CD4-positive, alpha-beta T cell treated with Interleukin-10 for 1 hour (primary cell): ENCODE results near the gene PRDM8.
A peak's percentile ranks its signal among the peaks of the same experiment; 100 is the strongest.

Experiments
- DNase-seq: peaks from one replicate; pipeline ENCODE4 v3.0.0-alpha.2; 2020

Gene PRDM8

DNA sequence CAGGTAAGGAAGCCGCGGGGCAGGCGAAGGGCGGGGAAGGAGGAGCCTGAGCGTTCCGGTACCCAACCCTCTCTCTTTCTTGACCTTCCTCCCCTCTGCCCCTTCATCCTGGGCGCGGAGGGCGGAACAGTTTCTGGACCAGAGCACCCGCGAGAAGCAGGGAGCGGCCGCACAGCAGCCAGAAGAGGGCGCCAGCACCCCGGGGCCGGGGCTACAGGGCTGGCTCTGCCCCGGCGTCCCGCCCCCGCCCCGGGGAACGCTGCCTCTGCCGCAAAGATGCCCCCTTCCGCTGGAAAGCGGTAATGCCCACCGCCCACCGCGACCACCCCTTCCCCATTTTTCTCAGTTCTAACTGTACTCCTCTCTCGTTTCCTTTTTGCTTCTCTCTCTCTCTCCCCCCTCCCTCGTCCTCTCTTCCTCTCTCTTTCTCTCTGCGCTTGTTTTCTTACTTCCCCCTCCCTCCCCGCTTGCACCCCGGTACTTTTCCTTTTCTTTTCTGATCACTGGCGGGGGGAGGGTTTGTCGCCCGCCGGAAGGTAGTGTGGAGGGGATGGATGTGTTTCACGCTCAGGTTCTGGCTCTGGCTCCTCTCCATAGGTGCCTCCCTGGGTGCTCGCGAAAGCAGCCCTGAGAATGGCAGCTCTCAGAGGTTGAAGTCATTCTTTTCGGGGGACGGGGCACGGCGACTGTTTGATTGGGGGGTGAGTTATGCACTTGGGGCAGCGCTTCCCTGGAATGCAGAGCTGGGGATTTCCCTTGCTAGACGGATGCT is 13.1 kb upstream of the PRDM8 start:
- DNase-seq: peak; percentile 93

DNA sequence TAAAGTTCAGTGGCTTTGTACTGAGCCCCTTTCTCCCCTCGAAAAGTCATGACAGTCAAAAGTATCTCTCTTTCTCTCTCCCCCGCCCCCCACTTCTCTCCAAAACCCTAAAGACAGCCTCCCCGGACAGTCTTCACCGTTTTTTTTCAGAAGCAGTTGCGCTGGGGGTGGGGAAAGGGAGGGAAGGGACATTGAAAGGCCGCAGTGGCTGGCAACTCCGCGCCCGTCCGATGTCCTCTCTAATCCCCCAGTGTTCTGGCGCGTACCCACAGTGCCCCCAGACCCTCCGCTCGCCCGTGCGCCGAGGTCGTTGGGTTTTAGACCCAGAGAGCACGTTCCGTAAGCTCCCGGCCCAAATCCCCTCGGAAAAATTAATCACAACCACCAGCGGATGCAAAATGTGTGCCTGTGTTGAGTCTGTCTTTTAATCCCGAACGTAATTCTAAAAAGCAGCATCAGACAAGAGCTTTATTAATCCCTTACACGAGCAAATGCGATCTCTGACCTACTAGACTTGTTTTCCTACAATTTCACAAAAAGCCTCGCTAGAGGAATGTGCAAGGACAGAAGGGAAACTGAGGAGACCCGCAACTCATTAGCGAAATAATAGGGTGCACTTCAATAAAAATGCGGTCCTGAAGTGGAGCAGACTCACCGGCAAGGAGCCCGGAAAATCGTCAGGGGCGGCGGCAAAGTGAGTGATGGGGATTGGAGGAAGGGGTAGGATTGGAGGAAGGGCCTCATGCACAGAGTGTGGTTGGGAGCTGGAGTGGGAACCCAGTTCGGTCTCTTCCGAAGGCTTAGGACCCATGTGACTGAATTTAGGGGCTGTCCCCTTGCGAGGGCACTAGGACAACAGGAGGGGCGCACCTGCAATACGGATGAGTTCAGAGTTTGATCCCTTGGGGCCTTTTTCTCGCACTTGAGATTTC is 12.2 kb upstream of the PRDM8 start:
- peak; percentile 30 for DNase-seq

DNA sequence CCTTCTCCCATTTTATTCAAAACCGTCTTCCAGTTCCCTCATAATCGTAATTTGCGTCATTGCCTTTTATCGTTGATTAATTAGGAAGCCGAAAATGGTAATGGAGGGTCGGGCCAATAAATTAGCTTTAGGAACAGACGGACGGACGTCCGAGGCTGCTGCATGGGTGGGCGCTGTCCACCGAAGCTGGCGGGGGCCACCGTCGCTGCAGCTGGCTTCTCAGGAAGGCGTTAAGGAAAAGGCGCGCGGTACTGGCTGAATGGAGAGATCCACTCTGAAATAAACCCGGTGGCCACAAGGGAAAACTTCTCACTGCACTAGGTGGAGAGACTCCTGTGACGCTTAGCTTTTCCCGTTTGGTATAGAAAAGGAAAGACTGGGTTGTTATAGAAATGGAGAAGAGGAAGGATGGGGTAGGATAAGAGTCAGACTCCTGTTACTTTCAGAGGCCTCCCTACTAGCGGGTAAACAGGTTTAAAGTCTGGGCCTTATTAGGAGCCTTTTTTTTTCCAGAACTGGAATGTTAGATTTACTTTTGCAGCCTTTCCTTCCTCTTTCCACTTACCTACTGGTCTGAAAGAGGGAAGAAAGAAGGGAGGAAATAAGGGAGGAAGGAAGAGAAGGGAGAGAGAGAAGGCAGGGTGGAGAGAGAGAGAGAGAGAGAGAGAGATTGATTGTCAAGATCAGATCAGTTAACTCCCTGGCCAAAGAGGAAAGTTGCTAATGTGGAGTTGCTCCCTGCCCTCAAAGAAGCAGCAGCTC is 11.3 kb upstream of the PRDM8 start:
- no peak for DNase-seq

DNA sequence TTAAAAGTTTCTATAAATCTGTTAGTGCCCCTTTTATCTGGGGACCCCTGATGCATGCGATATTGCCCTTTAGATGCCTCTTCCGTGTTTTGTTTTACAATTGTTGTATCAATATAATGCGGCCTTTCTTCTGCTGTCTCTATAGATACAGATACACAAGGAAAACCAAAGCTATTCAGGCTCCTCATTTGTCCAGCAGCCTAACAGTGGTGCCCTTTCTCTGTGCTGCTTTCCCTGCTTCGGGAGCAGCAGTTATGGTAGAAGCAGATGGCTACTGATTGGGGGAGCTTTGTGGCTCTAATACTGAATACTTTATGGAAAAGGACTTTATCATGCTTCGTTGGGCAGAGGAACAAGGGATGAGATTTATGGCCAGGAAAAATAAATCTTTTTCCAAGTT is 10.6 kb upstream of the PRDM8 start:
- DNase-seq: no peak

DNA sequence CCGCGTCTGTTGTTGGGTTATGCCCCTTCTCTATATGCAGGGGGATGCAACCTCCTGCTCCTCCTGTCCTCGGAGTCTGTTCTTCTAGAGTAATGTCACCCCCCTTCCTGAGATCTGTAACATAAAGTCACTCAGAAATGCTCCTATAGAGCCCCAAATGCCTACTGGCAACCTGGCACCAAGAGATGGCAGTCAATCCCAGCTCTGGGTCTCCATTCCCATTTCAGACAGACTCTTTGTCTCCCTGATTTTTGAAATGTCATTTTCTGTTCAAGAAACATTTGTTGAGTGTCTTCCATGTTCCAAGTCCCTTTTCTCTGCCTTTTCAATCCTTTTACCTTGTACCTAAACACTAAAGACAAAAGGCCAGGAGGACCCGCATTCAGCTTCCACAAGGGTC is 9.6 kb upstream of the PRDM8 start:
- no peak for DNase-seq

DNA sequence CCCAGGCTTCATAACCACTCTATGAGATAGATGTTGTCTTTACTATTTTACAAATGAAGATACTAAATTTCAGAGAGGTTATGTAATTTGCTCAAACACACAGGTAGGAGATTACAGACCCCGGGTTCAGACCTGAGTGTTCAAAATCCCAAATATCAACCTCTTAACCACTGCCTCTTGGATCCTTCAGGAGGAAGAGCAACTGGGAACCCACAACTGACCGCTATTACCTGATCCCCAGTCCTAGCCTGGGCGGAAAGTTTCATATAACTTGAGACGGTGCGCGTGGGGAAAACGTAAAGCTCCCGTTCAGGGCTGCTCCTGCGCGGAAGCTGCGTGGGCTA is 8.9 kb upstream of the PRDM8 start:
- no peak for DNase-seq

DNA sequence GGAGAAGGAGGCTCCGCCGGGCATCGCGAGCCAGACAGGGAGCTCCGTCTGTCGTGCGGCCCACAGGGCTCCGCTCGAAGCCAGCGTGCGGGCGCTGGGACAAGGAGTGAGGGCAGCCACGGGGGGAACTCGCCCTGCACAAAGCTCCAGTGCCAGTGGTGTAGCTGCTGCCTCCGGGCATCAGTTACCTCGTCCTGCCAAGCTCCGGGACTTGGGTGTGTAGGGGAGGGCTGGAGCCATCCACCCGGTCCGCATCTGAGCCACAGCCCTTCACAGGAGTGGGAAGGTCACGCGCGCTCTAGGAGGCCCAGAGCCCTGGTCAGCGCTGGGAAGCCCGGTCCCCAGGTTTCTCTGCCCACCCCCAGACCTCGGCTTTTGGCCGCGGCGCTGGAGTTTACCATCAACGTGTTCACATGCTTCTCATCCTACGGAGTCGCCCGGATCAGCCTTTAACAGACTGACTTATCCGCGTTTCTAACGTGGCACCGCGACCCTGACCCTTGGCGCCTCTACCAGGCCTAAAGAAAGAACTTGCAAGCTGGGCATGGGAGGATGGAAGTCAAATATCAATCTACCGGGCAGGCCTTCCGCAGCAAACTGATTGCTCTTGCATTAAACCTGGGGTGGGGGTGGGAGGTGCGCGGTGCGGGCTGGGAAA is 8.4 kb upstream of the PRDM8 start:
- no peak for DNase-seq

DNA sequence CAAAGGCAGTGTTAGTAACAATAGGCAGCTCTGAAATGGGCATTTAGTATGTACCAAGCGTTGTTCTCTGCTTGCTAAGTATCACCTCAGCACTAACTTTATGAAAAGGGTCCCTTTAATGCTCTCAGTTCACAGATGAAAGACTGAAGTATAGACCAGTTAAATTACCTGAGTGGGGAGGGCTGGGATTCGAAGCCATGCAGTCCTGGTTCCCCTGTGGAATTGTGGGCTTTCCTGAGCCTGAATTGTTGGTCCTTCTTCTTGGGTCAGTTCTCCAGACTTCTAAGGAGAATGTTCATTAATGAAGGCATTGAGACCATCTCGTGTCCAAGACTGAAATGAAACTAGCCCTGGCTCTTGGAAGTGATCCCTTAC is 7.7 kb upstream of the PRDM8 start:
- DNase-seq: no peak

DNA sequence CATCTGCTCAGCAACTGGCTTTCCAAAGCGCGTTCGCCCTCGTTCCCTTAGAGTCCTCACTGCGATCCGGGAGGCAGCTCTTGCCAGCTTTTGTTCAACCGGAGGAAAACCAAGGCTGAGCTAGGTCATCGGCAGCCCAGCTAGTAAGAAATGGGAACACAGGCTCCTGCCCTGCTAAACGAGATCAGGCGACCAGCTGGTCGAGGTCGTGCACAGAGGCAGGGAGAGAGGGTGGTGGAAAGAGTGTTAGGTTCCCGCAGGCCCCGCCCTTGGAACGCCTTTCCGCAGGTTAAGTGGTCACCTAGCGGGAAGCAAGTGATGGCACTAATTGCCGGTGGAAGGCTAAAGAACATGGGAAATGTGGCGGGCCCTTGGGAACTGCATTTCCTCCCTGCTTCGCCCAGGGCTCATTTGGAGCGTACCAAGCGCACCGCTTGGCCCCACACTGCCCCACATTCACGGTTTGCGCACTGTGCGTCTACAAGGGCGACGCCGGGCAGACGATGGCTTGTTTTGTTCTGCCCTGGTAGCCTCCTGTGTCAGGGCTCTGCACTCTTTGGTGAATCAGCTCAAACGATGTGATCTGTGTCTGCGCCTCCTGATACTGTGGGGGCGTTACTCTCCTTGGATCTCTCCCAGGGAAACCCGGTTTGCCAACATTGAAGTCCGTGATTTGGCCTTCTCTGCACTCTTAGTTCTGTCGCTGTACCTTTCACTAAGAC is 7.2 kb upstream of the PRDM8 start:
- DNase-seq: no peak

DNA sequence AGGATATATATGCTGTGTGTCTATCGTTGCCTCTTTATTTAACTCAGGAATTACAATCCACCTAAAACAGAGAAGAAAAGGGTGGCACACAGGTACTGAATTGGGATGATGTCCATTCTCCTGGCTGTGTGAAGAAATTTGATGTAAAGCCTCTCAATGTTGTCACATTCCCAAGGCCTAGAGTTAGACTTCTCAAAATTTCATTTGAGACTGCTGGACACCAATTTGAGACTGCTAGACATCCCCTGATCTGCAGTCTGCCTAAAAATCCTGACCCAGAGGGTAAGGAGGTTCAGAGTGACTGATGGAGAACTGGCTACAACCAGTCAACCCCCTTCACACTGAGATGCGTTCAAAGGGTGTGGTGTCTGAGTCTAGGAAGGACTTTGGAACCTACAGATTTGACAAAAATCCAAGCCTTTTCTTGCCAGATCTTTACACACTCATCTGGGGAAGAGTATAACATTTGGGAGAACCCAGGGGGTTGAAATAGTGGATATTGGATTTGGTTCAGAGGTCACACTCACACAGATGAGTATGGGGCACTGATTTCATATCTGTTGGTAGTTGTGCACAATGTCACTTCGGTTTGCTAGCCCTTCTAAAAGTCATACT is 4.9 kb upstream of the PRDM8 start:
- no peak for DNase-seq

DNA sequence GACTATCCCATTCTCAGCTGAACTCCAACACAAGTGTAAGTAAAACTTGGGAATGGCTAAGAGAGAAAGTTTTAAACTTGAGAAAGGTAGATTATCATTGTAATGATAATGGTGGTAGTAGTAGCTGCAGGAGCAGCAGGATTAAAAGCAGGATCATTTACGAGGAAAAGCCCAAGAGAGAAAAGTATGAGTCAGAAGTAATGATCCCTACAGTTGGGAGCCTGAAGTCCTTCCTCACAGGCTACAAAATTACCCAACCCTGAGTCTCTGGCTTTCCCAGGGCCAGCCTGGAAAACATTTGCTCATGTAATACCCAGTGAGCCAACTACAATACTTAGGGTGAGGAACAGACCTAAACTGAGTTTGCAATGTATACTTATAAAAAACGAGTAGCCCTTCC is 4.4 kb upstream of the PRDM8 start:
- DNase-seq: no peak

DNA sequence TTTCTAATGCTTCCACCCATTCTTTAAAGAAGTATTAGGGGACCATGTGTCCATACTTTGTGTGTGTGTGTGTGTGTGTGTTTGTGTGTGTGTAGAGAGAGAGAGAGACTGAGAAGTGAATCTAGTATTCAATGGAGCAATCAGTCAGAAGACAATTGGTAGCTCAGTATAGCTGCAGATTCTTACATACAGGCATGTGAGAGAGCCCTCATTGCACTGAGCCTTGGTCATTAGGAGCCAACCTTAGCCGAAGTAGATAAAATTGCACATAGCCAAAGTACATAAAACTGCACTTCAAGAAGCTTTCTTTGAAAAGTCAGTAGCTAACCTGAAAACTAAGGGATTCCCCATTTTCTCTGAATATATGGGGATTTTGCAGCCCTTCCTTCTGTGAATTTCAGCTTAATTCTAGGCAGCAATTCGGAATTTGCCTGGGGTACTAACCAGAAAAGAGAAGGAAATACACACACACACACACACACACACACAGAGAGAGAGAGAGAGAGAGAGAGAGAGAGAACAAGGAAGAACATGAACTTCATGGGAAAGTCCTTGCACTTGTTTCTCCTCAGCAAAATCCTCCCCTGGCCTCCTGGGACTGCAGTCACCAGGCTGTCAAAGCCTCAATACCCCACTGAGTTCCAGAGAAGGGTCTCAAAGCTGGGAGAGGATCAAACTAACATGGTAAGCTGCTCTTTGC is 1.7 kb upstream of the PRDM8 start:
- DNase-seq: no peak

DNA sequence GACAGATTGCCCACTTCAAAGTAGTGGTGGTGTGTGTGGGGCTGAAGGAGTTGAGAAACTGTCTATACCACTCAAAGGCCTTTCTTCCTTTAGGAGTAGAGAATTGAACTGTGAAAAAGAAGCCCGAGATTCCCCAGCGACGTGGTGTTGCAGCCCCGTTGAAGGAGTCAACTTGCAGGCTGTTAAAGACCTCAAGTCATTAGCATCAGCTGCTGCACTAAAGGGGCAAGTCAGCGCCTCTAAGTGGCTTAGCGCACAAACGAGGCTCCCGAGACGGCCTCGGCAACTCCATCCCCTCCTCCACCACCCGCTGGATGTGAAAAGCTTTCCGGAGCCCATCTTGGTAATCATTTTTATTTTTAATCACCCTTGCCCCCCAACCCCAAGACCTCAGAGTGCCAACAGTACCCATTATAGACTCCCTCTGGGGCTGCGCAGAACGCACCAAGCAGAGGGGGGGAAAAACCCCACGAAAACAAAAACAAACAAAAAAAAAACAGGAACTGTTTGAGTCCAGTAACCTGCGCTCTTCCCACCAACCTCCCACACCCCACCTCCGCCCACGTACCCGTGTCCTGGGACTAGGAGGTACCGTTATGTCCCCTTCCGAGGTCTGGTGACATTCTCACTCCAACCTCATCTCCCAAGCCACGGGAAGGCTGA is 913 bp upstream of the PRDM8 start:
- DNase-seq: no peak

DNA sequence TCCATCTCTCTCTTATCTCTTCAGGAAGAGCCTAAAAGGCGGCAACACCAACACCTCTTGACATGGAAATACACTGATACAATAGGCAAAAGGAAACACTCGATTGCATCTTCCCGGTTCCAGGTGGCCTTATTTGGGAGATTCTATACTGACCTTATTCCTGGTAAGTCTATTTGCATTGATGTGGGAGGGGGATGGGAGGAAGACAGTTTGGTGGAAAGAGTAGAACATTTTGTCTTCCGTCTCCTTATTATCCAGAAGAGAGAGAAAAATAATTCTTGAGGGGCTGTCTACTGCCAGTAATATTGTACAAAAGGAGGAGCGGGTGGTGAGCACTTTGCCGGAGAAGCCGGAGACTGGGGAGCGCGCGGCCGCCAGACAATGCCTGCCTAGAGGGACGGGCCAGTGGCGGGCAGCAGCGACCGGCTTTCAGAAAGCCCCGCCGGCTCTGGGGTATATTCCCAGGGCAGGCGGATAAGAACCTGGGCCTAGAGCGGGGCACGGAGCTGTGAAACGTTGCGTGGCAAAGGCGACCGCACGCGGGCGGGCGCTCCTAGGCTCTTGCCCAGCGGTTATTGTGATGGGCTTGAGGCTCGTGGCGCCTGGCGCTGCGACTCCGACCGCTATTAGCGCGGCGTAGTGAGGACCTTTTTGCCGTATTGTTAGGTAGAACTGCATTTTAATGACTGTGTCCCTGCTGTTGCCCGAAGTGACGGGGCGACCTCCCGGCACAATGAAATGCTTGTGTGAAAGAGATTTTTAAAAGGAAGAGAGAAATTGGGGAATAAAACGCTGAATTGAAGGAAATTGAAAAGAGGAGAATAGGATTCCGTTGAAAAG is 518 bp downstream of the PRDM8 start:
- no peak for DNase-seq

DNA sequence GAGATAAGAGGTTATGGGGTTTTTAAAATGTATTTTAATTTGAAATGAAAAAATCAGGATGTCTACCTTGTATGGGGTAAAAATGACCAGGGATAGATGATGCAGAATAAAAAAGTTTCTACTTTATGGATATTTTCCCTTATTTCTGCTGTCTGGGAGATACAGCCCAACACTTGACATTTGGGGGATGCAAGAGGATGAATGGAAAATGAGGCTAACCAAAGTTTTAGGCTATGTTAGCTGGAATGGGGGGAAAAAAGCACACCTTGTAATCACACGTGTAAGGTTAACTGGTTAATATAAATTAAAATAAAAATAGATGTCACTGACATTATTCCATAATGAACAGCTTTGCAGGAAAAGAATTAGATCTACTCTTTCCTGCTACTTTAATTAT is 1.1 kb downstream of the PRDM8 start:
- DNase-seq: no peak

DNA sequence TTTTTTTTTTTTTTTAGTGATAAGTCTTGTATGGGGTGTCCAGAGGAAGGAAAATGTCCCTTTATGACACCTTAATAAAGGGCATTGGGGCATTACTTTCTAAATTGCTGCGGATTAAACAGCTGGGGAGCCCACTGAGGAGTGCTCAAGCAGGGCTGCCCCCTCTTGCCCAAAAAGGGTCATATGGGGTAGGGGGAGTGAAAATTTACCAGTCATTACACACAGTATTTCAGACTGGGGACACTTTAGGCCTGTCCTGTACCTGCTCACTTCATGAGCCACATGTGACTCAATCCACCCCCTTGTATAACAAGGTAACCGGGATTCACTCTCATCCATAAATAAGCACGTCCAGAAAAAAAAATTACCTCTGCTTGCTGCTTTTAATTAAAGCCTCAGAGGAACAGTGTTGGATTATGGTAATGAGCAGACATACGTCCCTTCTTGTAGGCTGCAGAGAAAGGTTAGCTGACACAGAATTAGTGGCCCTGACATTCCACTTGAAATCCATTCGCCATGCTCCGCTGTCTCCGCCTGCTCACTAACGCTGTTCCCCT is 1.8 kb downstream of the PRDM8 start:
- no peak for DNase-seq

DNA sequence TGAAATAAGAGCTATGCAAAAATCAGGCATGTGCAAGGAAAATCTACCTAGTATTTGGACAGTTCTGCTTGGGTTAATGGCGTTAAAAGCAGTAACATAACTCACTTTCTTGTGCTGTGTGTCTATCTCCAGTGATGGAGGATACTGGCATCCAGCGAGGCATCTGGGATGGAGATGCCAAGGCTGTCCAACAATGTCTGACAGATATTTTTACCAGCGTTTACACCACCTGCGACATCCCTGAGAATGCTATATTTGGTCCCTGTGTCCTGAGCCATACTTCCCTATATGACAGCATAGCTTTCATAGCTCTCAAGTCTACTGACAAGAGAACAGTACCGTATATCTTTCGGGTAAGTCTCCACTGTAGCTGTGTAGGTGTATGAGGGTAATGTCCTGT is 2.6 kb downstream of the PRDM8 start:
- DNase-seq: no peak

DNA sequence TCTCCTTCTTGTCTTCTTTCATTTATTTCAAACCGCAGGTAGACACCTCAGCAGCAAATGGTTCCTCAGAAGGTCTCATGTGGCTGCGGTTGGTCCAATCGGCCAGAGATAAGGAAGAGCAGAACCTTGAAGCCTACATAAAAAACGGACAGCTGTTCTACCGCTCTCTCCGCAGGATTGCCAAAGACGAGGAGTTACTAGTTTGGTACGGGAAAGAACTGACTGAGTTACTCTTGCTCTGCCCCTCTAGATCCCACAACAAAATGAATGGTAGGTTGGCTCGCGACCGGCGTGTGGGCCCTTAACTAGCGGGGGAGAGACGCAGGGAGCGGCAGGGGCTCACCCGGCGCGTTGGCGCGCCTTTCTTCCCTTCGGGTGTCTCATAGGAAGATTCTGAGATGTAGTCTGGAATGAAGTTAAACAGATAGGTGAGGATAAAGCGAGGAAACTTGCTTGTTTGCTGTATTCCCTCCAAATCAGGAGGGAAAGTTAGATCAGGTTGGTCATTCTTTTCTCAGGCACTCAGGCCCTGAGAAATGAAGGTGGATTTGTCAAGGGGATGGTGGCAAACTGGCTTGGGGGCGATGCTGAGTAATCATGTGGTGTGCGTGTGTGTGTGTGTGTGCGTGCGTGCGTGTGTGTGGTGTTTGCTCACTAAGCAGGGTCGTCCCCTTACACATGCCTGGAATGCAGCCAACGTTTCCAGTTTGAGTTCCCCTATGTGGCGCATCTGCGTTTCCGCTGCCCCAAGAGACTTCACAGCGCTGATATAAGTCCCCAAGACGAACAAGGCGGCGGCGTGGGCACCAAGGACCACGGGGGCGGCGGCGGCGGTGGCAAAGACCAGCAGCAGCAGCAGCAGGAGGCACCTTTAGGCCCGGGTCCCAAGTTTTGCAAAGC is 4.2 kb downstream of the PRDM8 start:
- peak; percentile 72 for DNase-seq
